MCF 10A (cell line): ENCODE measurements around the gene GABRB3. TPM values are rescaled to one million over a fixed set of nuclear protein-coding genes. Genes with fewer than 3 reads are reported as not detected.

Experiments
- BruUV-seq: library from RNA; stranded (reverse); fragments of 400-500 nt; replicated peaks from 2 replicates; lab custom pipeline; 2021; lab: Mats Ljungman, UMichigan
- CTCF ChIA-PET: fragments of 300-600 bp; sonication (Branson Sonifier 250); formaldehyde crosslinking; extraction: SDS; loops from one replicate; lab custom pipeline; 2021; ENCODE audit warnings: antibody characterized with exemption, inconsistent platforms; lab: Yijun Ruan, JAX
- POLR2A ChIA-PET: fragments of 300-600, 350-650 bp; sonication (Branson Sonifier 250); formaldehyde crosslinking; extraction: SDS; loops from one replicate; lab custom pipeline; 2020; ENCODE audit warnings: antibody characterized with exemption, inconsistent platforms; lab: Yijun Ruan, JAX
- DNase-seq: peaks from one replicate; pipeline ENCODE4 v3.0.0-alpha.2; 2018; ENCODE audit not compliant: unreplicated experiment
- H3K27ac Mint-ChIP-seq: one replicate; pipeline ENCODE4 v1.8.0; 2022; ENCODE audit warnings: mild to moderate bottlenecking, low read depth, mixed read lengths; ENCODE audit not compliant: unreplicated experiment
- H3K27me3 Mint-ChIP-seq: one replicate; pipeline ENCODE4 v1.8.0; 2022; ENCODE audit warnings: mixed read lengths; ENCODE audit not compliant: insufficient read depth, unreplicated experiment
- H3K36me3 Mint-ChIP-seq: one replicate; pipeline ENCODE4 v1.8.0; 2022; ENCODE audit warnings: mild to moderate bottlenecking, moderate library complexity, mixed read lengths; ENCODE audit not compliant: insufficient read depth, unreplicated experiment
- H3K4me1 Mint-ChIP-seq: one replicate; pipeline ENCODE4 v1.8.0; 2022; ENCODE audit warnings: mixed read lengths; ENCODE audit not compliant: insufficient read depth, unreplicated experiment
- H3K4me3 Mint-ChIP-seq: one replicate; pipeline ENCODE4 v1.8.0; 2022; ENCODE audit warnings: mild to moderate bottlenecking, moderate library complexity, mixed read lengths; ENCODE audit not compliant: unreplicated experiment
- H3K9me3 Mint-ChIP-seq: one replicate; pipeline ENCODE4 v1.8.0; 2022; ENCODE audit warnings: mixed read lengths; ENCODE audit not compliant: unreplicated experiment
- intact Hi-C: fragments of 100-400 bp; cut with micrococcal nuclease; formaldehyde crosslinking; loops from 2 replicates; pipeline ENCODE4 v1.14.1; 2022
- total RNA-seq: library from RNA; stranded (reverse); gene quantifications from 2 replicates; pipeline ENCODE4 v1.2.3, GENCODE V29; 2022
- TF ChIP-seq, protein P1 (sequence below): fragments of 200-600 bp; IDR thresholded peaks from one replicate; pipeline ENCODE4 v1.8.0; 2022; ENCODE audit warnings: antibody characterized with exemption, mild to moderate bottlenecking; ENCODE audit not compliant: unreplicated experiment

GABRB3 gene
- total RNA-seq, 1 experiment from 2014 or later: not detected

DNA sequence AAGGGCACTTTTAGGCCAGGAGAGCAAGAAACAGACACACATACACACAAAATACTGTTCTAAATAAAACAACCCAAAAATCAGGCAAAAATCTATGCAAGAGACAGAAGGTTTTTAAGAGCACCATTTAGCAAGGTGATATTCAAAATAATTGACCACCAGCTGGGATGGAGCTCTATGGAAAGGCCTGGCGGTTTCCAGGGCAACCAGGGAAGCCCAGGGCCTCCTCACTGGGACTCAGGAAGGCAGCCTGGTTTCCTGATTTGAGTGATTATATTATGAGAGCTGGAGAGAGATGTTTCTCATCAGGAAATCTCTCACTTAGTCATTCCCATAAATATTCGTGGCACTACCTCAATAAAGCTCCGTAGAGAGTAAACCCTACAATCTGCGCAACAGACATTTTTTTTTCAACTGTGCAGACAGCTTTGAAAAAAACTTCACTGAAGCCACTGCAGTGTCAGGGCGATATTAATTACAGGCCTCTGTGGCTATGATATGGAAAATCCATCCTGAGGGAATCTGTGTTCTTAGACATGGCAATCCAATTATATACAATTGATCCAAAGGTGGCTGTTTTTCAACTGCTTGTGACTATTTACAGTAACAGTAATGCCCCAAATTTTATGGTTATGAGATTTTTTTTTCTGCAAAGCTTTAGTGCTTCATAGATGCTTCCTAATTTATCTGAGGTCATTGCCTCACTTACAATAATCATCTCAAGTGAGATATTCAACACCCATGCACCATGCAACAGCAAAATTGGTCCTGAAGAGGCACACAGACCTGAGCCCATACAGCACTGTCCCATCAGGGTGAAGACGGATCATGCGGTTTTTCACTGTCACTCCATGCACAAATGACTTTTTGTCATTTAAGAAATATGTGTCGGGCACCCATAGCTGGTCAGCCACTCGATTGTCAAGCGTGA is 152.1 kb downstream of the GABRB3 start:
- intact Hi-C loops: no loop called here
- CTCF ChIA-PET: no interaction called here
- Mint-ChIP-seq H3K9me3 (peaks cover 16% of the 10 kb centered on the region), H3K36me3 (no peaks in the 10 kb centered on the region), H3K27ac (no peak overlapping the region), H3K27me3 (no peaks in the 10 kb centered on the region), H3K4me3 (no peak overlapping the region), H3K4me1 (no peaks in the 10 kb centered on the region)
- TF ChIP-seq, protein P1, sequence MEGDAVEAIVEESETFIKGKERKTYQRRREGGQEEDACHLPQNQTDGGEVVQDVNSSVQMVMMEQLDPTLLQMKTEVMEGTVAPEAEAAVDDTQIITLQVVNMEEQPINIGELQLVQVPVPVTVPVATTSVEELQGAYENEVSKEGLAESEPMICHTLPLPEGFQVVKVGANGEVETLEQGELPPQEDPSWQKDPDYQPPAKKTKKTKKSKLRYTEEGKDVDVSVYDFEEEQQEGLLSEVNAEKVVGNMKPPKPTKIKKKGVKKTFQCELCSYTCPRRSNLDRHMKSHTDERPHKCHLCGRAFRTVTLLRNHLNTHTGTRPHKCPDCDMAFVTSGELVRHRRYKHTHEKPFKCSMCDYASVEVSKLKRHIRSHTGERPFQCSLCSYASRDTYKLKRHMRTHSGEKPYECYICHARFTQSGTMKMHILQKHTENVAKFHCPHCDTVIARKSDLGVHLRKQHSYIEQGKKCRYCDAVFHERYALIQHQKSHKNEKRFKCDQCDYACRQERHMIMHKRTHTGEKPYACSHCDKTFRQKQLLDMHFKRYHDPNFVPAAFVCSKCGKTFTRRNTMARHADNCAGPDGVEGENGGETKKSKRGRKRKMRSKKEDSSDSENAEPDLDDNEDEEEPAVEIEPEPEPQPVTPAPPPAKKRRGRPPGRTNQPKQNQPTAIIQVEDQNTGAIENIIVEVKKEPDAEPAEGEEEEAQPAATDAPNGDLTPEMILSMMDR: no peak
- DNase-seq: no peak
- BruUV-seq: no TSS peak
- POLR2A ChIA-PET: no interaction called here

DNA sequence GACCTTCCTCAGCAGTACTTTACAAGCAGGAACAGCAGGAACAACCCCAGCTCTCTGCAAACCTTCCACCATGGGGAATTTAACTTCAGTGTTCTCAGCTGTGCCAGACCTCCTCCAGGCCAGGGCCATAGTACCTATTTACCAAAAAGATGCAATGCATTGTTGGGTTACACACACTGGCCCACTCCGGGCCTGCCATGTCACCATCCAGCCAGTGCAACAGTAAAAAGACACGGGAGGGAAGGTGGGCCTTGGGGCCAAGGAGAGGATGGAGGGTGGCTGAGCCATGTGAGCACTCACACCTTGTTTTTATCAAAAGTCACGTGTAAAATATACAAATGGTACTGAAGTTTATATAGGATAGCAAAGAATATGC is 157.0 kb downstream of the GABRB3 start:
- no peaks in the 10 kb centered on the region for H3K4me1 Mint-ChIP-seq

DNA sequence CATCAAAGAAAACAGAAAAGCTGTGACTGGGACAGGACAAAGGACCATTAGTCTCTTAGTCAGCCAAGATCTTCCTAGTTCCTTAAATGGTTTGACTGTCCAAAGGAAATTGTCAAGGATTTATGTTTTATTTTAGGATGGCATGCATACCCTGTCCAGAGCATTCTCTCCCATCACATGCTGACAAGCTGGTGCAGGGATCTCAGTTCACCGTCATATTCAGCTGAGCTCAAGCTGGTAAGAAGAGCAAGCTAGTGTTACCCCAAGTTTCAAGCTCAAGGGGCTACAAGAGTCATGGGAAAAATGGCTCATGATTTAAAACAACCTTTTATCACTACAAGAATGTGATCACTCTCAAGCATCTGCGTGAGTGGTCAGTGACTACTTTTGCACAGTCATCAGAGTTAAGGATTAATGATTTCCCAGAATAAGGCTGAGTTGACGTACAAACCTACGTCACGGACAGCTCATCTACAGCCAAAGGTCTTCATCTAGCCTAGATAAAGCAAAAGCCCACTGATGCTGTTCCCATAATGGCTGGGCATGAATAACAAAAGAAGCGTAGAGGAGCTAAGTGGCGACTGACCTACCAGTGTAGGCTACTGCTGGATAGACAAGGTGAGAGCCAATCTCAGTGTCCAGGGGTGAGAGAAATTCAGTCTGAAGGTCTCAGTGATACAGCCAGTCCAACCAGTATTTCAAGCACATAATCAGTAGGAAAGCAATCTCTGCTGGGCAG is 157.5 kb downstream of the GABRB3 start:
- POLR2A ChIA-PET: no interaction called here

More for the DNA sequence above, 157.0 kb downstream of the GABRB3 start:
- no peak for DNase-seq
- H3K4me3 Mint-ChIP-seq: no peak overlapping the region
- POLR2A ChIA-PET: no interaction called here
- CTCF ChIA-PET: no interaction called here
- TF ChIP-seq, protein P1: no peak
- BruUV-seq: no TSS peak
- no peaks in the 10 kb centered on the region for H3K27me3 Mint-ChIP-seq
- intact Hi-C loops: no loop called here
- peaks cover 42% of the 10 kb centered on the region for H3K9me3 Mint-ChIP-seq
- H3K36me3 Mint-ChIP-seq: no peaks in the 10 kb centered on the region
- H3K27ac Mint-ChIP-seq: no peak overlapping the region

DNA sequence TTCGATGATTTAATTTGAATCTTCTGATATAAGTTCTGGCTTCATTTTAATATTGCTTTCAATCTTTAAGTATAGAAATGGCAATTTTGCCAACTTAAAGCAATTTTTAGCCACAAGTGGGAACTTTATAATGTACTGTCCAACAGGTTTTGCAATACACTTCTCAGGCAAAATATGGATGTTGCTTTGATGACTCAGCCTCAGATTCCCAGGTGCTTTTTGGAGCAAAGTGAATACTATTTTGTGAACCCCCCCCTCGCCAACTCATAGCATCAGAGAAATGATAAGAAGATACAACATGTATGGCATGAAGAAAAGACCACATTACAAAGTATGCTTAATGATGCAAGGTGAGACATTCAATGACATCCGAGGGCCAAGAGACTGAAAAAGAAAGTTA is 158.1 kb downstream of the GABRB3 start:
- H3K9me3 Mint-ChIP-seq: peaks cover 32% of the 10 kb centered on the region
- CTCF ChIA-PET: no interaction called here
- intact Hi-C loops: no loop called here
- no peaks in the 10 kb centered on the region for H3K36me3 Mint-ChIP-seq
- DNase-seq: no peak
- H3K27ac Mint-ChIP-seq: no peak overlapping the region
- TF ChIP-seq, protein P1: no peak
- H3K4me1 Mint-ChIP-seq: no peaks in the 10 kb centered on the region
- POLR2A ChIA-PET: no interaction called here
- no peaks in the 10 kb centered on the region for H3K27me3 Mint-ChIP-seq
- no TSS peak for BruUV-seq
- H3K4me3 Mint-ChIP-seq: no peak overlapping the region

More for the DNA sequence above, 157.5 kb downstream of the GABRB3 start:
- intact Hi-C loops: no loop called here
- TF ChIP-seq, protein P1: no peak
- H3K9me3 Mint-ChIP-seq: peaks cover 39% of the 10 kb centered on the region
- CTCF ChIA-PET: no interaction called here
- H3K27ac Mint-ChIP-seq: no peak overlapping the region
- no TSS peak for BruUV-seq
- H3K4me1 Mint-ChIP-seq: no peaks in the 10 kb centered on the region
- DNase-seq: no peak
- H3K36me3 Mint-ChIP-seq: no peaks in the 10 kb centered on the region
- H3K27me3 Mint-ChIP-seq: no peaks in the 10 kb centered on the region
- no peak overlapping the region for H3K4me3 Mint-ChIP-seq
